Inflammatory macrophage treated with lipopolysaccharide for 4 hours (primary cell): ENCODE results near the gene CSNK1G2.

Experiments used
- DNase-seq: peaks from one replicate; pipeline ENCODE4 v3.0.0-alpha.2; 2020

CSNK1G2 gene

GRCh38 chr19:1945899-1946298, 4.9 kb downstream of the CSNK1G2 start:
- DNase-seq = peak; percentile 29

- peak; percentile 53 for DNase-seq
These were observed 6.8 kb downstream of the CSNK1G2 start for GRCh38 chr19:1947651-1948209.

DNA sequence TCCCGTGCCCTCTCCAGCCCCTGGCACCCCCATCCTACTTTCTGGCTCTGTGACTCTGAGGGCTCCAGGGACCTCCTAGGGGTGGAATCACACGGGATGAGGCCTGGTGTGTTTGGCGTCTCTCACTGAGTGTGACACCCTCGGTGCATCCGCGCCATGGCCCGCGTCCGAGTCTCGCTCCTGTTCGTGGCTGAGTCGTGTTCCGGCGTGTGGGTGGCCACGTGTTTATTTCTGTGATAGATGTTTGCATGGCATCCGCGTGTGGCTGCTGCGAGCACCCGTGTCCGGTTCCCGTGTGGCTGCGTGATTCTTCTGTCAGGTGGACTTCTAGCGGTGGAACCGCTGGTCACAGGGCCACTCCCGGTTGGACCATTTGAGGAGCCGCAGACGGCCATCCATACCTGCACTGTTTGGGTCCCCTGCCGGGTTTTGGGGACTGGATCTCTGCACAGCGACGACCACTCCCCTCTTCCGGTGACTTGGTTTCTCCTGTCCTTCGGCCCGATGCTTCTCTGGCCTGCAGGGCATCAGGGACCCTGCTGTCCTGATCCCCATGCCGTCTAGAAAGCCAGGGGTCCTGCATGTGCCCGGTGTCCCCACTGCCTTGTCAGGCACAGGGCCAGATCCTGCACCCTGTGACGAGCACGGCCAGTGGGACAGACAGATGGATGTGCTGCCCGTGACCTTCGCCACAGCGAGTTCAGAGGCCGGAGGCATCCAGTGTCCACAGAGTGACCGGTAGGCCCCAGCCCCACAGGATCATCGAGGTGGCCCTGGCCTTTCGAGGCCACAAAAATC, 8.5 kb downstream of the CSNK1G2 start:
- DNase-seq = no peak

DNA sequence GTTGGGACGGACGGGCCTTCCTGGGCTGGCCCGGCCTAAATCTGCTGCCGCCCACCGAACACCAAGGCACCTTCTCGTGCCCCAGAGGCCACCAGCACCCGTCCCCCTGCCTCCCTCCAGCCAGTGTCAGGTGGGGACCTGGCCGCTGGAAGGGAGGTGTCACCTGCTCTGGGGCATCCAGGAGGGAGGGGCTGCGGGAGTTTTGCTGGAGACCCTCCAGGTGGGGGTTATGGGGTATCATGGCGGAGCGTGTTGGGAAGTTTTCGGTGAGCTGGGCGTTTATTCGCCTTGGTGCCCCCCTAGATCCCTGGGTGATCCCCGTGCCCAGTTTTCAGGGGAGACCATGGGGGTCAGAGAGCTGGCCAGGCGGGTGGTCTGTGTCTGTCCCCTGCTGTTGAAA, 9.7 kb downstream of the CSNK1G2 start:
- no peak for DNase-seq

DNA sequence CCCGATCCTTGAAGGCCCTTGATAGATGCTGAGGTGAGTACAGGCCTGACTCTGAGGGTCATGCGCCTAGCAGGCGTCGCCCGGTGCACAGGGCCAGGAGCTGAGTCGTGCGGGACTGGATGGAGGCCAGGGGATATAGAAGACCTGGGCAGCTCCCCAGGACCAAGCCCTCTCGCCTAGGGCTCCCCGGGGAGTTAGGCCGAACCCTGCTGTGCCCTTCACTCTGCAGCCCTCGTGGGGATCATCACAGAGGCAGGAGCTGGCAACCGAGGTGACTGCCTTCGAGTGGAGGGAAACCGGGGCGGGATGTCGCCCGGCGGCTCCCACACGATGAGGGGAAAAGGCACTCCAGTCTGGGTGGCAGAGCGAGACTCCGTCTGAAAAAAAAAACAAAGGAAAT, 11.7 kb downstream of the CSNK1G2 start:
- no peak for DNase-seq

GRCh38 chr19:1953037-1953436, 12.1 kb downstream of the CSNK1G2 start:
- DNase-seq = no peak

DNA sequence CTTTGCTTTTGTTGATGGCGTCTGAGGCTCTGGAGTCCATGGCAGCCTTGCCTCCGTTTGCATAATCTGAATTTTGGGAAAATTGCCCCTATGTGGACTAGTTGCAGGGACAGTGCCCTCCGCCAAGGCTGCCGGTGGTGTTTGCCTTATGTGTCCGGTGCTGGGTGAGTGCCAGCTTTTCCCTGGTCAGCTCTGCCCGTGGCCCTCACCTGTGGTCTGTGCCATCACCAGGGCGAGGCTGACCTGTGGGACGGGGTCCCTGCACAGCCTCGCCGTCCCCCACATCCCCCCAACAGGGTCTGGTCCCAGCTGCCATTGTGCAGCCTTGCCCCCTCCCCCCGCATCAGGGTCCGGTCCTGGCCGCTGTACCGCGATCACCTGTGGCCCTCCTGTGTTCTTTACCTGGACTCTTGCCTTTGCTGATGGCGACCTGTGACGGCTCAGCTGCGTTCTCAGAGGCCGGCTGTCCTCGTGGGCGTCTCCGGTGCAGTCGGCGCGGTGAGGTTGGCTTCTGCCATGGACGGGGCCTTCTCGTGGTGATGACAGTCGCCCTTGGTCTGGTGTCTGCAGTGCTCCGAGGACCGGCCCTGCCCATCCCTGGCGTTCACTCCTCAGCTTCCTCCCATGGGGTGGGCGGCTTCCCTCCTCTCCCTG, 12.6 kb downstream of the CSNK1G2 start:
- DNase-seq = no peak

DNA sequence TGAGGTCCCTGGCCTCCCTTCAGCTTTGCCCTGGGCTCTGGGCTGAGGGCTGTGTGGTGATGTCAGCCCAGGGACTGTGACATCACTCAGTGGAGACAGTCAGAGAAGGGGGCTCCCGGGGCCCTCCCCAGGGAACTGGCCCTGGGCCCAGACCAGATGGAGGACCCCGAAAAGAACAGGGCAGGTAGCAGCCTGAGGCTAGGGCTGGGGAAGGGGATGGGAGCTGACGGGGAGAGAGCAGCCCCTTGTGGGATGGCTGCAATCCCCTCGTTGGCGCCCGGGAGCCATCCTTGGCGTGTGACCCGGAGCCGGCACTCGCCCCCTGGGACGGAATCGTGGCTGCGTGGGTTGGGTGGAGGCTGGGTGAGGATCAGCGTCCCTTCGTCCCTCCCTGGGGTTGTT, 13.6 kb downstream of the CSNK1G2 start:
- DNase-seq = no peak

- DNase-seq = no peak
These were observed 14.5 kb downstream of the CSNK1G2 start for GRCh38 chr19:1955171-1956121.

- no peak for DNase-seq
These were observed 15.1 kb downstream of the CSNK1G2 start for GRCh38 chr19:1956122-1956494.

DNA sequence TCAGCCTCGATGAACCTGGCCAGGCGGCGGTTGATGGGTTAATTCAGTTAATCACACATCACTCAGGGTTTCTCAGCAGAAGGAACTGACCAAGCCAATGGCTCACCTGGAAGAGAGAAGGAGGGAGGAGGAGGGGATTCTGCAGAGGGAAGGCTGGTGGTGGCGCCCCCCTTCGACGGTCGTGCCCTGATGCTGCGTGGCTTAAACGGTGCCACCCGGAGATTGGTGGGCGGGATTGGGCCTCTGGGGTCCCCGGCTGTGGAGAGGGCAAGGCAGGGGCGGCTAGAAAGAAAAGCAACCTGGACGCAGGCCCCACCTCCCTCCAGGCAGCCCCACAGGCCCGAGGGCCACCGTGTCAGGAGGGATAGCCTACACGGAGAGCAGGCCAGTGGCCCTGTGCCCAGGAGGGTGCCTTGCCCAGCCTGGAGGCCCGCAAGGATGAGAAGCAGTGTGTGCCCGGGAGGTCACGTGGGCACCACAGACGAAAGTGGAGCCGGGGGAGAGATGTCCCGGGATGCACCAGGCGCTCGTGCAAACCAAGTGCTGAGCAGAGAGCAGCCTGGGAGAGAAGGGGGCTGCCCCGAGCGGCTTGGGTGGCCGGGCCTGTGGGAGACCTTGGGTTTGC, 16.0 kb downstream of the CSNK1G2 start:
- DNase-seq = no peak

GRCh38 chr19:1957562-1958248, 16.7 kb downstream of the CSNK1G2 start:
- DNase-seq = no peak

DNA sequence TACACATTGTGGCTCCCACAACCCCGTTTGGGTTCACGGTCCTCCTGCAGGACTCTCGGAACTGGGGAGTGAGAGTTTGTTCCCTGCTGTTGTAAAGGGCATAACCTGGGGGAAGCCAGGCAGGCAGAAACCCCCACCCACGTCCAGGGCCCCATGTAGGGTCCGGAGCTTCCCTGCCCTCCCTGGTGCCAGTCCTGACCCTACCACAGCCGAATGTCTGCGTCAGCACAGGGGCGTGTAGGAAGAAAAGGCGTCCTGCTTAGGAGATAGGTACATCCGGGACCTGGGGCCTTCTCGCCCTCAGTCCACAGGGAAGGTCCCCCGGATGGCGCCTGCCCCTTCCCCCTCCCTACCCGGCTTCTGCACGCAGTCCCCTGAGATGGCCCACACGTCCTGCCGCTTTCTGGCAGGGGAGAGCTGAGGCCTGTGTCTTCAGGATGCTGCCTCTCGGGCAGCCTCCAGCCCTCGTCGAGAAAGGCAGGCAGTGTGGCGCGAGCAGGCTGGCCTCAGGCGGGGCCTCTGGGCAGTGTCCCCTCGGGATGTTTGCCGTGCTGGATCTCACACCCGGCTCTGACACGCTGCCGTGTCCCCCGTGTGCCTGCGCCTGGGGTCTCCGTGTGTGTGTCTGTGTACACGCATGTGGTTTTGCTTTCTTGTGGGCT, 19.1 kb downstream of the CSNK1G2 start:
- DNase-seq = no peak

- no peak for DNase-seq
These were observed 20.3 kb downstream of the CSNK1G2 start for GRCh38 chr19:1961000-1961883.

DNA sequence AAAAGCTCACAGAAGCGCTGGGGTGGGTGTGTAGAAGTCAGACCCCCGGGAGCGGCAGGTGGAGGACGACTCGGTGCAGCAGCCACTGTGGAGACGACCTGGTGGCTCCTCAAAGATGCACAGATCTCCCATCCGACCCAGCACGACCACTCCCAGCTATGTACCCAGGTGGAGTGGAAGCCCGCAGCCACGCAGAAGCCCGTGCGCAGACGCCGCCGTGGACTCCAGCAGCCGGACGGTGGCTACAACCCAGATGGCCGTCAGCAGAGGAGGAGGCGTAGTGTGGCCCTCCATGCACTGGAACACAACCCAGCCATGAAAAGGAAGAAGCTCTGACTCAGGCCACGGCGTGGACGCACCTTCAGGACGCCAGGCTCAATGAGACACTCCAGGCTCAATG, 21.7 kb downstream of the CSNK1G2 start:
- DNase-seq = no peak

GRCh38 chr19:1967087-1967608, 26.2 kb downstream of the CSNK1G2 start:
- DNase-seq = no peak

DNA sequence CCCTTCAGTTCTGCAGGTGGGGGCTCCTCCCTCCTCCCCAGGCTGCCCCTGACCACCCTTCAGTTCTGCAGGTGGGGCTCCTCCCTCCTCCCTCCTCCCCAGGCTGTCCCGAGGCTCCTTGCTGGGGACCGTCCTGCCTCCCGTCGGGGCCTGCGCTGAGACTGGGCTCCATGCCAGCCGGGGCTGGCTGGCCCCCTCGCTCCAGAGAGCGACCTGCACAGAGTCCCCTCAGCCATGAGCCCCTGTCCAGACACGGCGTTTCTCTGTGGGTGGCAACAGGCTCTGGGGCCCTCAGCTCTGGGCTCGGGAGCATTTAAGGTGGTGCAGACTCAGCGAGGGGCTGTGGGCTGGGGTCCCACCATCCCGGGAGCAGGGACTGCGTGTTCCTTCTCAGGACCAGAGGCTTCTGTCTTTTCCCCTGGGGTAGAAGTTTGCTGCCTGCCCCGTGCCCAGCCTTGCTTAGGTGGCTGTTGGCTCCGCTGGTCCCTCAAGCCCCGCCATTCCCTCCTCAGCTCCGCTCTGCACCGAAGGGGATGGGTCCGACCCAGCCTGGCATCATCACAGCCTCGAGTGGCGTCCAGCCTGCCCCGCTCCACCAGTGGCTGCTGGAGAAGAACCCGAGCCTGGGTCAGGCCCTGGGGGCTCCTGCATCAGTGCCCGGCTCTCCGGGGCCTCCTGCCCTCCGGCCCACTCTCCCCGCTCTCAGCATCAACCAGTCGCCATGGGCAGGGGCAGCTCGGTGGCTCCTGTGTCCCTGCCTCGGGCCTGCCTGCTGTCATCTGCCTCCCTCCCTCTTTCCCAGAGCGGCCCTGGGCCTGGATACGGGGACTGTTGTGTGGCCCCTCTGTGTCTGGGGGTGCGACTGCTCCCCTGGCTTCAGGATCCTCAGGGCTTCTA, 27.6 kb downstream of the CSNK1G2 start:
- DNase-seq = no peak

GRCh38 chr19:1969176-1970002, 28.4 kb downstream of the CSNK1G2 start:
- DNase-seq = no peak
